ENCODE results near the gene ELAVL2. TPM values are rescaled to one million over a fixed set of nuclear protein-coding genes. Genes with fewer than 3 reads are reported as not detected.

The ELAVL2 gene
- total RNA-seq, 1 experiment from 2014 or later = not detected

DNA sequence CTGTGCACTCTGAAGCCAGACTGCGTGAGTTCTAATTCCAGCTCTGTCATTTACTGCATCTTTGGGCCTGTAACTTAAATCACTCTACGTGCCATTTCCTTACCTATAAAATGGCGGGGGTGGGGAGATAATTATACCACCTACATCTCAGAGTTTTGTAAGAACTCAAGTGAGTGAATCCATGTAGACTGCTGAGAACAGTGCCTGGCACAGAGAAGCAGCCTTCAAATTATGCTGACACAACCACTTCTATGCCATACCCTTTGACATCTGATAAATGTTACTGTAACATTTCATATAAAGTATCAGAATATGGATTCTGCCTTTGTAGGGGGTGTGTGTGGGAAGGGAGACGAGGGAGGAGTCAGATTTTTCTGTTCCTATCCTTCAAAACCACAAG, 27.7 kb downstream of the ELAVL2 start:
- Histone ChIP-seq H3K27me3 (ENCODE audit: control insufficient read depth, insufficient read depth, low read length) (no peaks in the 10 kb centered on the region), H3K36me3 (ENCODE audit: control insufficient read depth, insufficient read depth, low read length) (no peaks in the 10 kb centered on the region), H3K27ac (ENCODE audit: low read length) (no peak overlapping the region), H3K9me3 (ENCODE audit: control insufficient read depth, insufficient read depth, low read depth, low read length) (no peaks in the 10 kb centered on the region), H3K4me1 (ENCODE audit: control insufficient read depth, insufficient read depth, low read length) (no peaks in the 10 kb centered on the region), H3K4me3 (ENCODE audit: low read depth in 2 of 2, low read length in 2 of 2) (no peak overlapping the region)
- in situ Hi-C loops (cut with HindIII; ENCODE audit: low pct_unique_long_range_greater_than_20kb, low sequenced_read_pairs) = no loop called here
- no TSS peak for BruUV-seq (replicated peaks)
- TF ChIP-seq REST (IDR thresholded peaks at IDR 0.05; ENCODE audit: insufficient read depth in 1 of 2, low read depth in 2 of 2, low read length in 1 of 2) (no peak), TCF7L2 (IDR thresholded peaks at IDR 0.05; ENCODE audit: low read depth, low read length) (no peak), POLR2AphosphoS5 (IDR thresholded peaks at IDR 0.05; ENCODE audit: low read depth, low read length) (no peak), SIN3A (IDR thresholded peaks at IDR 0.05; ENCODE audit: borderline replicate concordance, insufficient read depth, low read depth, low read length) (no peak)
- TF ChIP-seq, protein P1, sequence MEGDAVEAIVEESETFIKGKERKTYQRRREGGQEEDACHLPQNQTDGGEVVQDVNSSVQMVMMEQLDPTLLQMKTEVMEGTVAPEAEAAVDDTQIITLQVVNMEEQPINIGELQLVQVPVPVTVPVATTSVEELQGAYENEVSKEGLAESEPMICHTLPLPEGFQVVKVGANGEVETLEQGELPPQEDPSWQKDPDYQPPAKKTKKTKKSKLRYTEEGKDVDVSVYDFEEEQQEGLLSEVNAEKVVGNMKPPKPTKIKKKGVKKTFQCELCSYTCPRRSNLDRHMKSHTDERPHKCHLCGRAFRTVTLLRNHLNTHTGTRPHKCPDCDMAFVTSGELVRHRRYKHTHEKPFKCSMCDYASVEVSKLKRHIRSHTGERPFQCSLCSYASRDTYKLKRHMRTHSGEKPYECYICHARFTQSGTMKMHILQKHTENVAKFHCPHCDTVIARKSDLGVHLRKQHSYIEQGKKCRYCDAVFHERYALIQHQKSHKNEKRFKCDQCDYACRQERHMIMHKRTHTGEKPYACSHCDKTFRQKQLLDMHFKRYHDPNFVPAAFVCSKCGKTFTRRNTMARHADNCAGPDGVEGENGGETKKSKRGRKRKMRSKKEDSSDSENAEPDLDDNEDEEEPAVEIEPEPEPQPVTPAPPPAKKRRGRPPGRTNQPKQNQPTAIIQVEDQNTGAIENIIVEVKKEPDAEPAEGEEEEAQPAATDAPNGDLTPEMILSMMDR (IDR thresholded peaks at IDR 0.05) = no peak
- DNase-seq (ENCODE audit: low read depth, low spot score) (no peak), ATAC-seq (no peak)
- intact Hi-C loops (cut with micrococcal nuclease; ENCODE audit: unreplicated experiment) = no loop called here
- ChIA-PET POLR2A (no interaction called here), CTCF (no interaction called here)

- Histone ChIP-seq H3K27ac (ENCODE audit: low read length) (no peak overlapping the region), H3K9me3 (ENCODE audit: control insufficient read depth, insufficient read depth, low read depth, low read length) (no peaks in the 10 kb centered on the region), H3K27me3 (ENCODE audit: control insufficient read depth, insufficient read depth, low read length) (no peaks in the 10 kb centered on the region), H3K36me3 (ENCODE audit: control insufficient read depth, insufficient read depth, low read length) (no peaks in the 10 kb centered on the region), H3K4me3 (ENCODE audit: low read depth in 2 of 2, low read length in 2 of 2) (no peak overlapping the region), H3K4me1 (ENCODE audit: control insufficient read depth, insufficient read depth, low read length) (no peaks in the 10 kb centered on the region)
- intact Hi-C loops (cut with micrococcal nuclease; ENCODE audit: unreplicated experiment) (no loop called here), in situ Hi-C loops (cut with HindIII; ENCODE audit: low pct_unique_long_range_greater_than_20kb, low sequenced_read_pairs) (no loop called here)
- POLR2A ChIA-PET = no interaction called here
- CTCF ChIA-PET = no interaction called here
- no TSS peak for BruUV-seq (replicated peaks)
- TF ChIP-seq, protein P1 (IDR thresholded peaks at IDR 0.05) = no peak
- TF ChIP-seq TCF7L2 (IDR thresholded peaks at IDR 0.05; ENCODE audit: low read depth, low read length) (no peak), SIN3A (IDR thresholded peaks at IDR 0.05; ENCODE audit: borderline replicate concordance, insufficient read depth, low read depth, low read length) (no peak), REST (IDR thresholded peaks at IDR 0.05; ENCODE audit: insufficient read depth in 1 of 2, low read depth in 2 of 2, low read length in 1 of 2) (no peak), POLR2AphosphoS5 (IDR thresholded peaks at IDR 0.05; ENCODE audit: low read depth, low read length) (no peak)
- DNase-seq (ENCODE audit: low read depth, low spot score) = no peak
- ATAC-seq = no peak
Observed at GRCh38 chr9:23796209-23796608, 29.8 kb downstream of the ELAVL2 start.

Measured in Panc1 (cell line).